Lower leg skin (tissue), 4 donors: Measurements from ENCODE around the gene STARD10. TPM values are rescaled to one million over a fixed set of nuclear protein-coding genes. Genes with fewer than 3 reads are reported as not detected.

ENCODE experiments used
- DNase-seq, 2 donors: peaks; one replicate each; pipeline ENCODE4 v3.0.0-alpha.2; 2019; ENCODE audit warnings: low spot score in 2 of 2
- H3K4me3 ChIP-seq: fragments of 200-600 bp; sonication (generic); 2 replicates; pipeline ENCODE4 v1.5.1; 2017; ENCODE audit warnings: mild to moderate bottlenecking, low read depth; ENCODE audit not compliant: poor library complexity, severe bottlenecking
- POLR2A ChIP-seq, 2 donors: fragments of 450-650 bp; IDR thresholded peaks; one replicate each; pipeline ENCODE4 v1.6.1; 2016 to 2017; ENCODE audit warnings: antibody characterized with exemption in 2 of 2, mild to moderate bottlenecking in 1 of 2, moderate library complexity in 1 of 2
- WGBS, 2 donors: methylation state at CpG; one replicate each; pipeline ENCODE4 v1.1.5; 2018; 5-methylcytosine and 5-hydroxymethylcytosine counted together
- intact Hi-C: fragments of 100-400 bp; cut with DNase I; formaldehyde crosslinking; loops from one replicate; pipeline ENCODE4 v1.15.0; 2023; ENCODE audit warnings: low total_unique reads
- total RNA-seq, 4 donors: library from RNA; depleted of rRNA; stranded (reverse); fragments of >200 nt; gene quantifications; one replicate each; pipeline ENCODE4 v1.1.0, GENCODE V29; 2016
- TF ChIP-seq, protein P1 (sequence below), 3 donors: fragments of 450-650 bp; IDR thresholded peaks; one replicate each; pipeline ENCODE4 v1.5.1; 2016; ENCODE audit warnings: antibody characterized with exemption in 3 of 3, mild to moderate bottlenecking in 3 of 3, moderate library complexity in 2 of 3

Gene STARD10
- total RNA-seq, 4 donors from 2014 or later = 90.3 to 119 (median 110) TPM

DNA sequence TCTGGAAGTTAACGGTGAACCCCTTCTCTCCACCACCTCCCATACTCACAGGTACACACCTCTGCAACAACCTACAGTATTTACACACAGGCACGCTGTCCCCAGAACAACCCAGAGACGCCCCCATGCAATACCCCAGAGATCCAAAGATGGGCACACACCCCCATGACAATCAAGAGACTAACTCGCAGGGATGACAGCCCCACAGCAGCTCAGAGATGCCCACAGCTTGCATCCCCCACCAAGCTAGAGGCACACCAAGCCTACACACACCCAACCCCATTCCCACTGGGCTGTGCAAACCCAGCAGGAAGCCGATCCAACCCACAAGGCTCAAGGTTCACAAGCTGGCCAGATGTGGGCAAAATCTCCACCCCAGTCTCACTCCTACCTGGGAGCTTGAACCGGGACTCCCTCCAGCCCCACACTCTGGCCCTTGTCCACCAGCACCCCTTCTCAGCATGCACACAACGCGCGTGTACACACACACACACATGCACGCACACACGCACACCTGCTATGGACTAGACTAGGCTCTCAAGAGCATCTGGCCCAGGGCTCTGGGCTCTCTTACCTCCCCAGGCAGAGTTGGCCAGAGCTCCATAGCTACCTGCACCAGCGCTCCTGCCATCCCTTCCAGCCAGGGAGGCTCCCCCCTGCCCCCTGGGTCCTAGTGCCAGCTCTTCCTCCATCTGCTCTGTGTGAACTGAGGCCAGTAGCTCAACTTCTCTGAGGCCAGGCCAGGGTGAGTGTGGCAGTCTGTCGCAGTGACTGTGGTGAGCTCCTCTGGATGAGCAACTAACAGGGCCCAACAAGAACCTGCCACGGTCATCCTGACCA is 11.5 kb downstream of the STARD10 start:
- intact Hi-C loops = no loop called here
- H3K4me3 ChIP-seq = no peak overlapping the region
- no peak for DNase-seq
- 27 to 36% methylated on average over 14 of the region's 14 CpGs for WGBS, 2 donors
- TF ChIP-seq POLR2A (IDR thresholded peaks at IDR 0.05) = no peak
- TF ChIP-seq, protein P1, sequence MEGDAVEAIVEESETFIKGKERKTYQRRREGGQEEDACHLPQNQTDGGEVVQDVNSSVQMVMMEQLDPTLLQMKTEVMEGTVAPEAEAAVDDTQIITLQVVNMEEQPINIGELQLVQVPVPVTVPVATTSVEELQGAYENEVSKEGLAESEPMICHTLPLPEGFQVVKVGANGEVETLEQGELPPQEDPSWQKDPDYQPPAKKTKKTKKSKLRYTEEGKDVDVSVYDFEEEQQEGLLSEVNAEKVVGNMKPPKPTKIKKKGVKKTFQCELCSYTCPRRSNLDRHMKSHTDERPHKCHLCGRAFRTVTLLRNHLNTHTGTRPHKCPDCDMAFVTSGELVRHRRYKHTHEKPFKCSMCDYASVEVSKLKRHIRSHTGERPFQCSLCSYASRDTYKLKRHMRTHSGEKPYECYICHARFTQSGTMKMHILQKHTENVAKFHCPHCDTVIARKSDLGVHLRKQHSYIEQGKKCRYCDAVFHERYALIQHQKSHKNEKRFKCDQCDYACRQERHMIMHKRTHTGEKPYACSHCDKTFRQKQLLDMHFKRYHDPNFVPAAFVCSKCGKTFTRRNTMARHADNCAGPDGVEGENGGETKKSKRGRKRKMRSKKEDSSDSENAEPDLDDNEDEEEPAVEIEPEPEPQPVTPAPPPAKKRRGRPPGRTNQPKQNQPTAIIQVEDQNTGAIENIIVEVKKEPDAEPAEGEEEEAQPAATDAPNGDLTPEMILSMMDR (IDR thresholded peaks at IDR 0.05) = no peak

- 0 to 3% methylated on average over 6 to 7 of the region's 89 CpGs for WGBS, 2 donors
- intact Hi-C loops = no loop called here
- peak overlapping the region; percentile 43 for H3K4me3 ChIP-seq
- no peak for DNase-seq
- TF ChIP-seq, protein P1 (IDR thresholded peaks at IDR 0.05) = no peak
- no peak for TF ChIP-seq POLR2A (IDR thresholded peaks at IDR 0.05)
Measured at GRCh38 chr11:72781313-72782080, 12.3 kb downstream of the STARD10 start.

GRCh38 chr11:72781063-72781312 is 12.9 kb downstream of the STARD10 start:
- DNase-seq = no peak
- WGBS, 2 donors = 21 to 59% methylated on average over 3 to 17 of the region's 17 CpGs

GRCh38 chr11:72780296-72781062 is 13.4 kb downstream of the STARD10 start:
- peak overlapping the region; percentile 43 for H3K4me3 ChIP-seq
- intact Hi-C loops = no loop called here
- TF ChIP-seq POLR2A (IDR thresholded peaks at IDR 0.05) = no peak
- TF ChIP-seq, protein P1 (IDR thresholded peaks at IDR 0.05) = no peak
- DNase-seq = no peak
- 73% methylated on average over 8 to 10 of the region's 10 CpGs for WGBS, 2 donors

More at GRCh38 chr11:72781063-72781312, 12.9 kb downstream of the STARD10 start:
- intact Hi-C loops = no loop called here
- TF ChIP-seq, protein P1 (IDR thresholded peaks at IDR 0.05) = no peak
- no peak for TF ChIP-seq POLR2A (IDR thresholded peaks at IDR 0.05)
- H3K4me3 ChIP-seq = peak overlapping the region; percentile 43

DNA sequence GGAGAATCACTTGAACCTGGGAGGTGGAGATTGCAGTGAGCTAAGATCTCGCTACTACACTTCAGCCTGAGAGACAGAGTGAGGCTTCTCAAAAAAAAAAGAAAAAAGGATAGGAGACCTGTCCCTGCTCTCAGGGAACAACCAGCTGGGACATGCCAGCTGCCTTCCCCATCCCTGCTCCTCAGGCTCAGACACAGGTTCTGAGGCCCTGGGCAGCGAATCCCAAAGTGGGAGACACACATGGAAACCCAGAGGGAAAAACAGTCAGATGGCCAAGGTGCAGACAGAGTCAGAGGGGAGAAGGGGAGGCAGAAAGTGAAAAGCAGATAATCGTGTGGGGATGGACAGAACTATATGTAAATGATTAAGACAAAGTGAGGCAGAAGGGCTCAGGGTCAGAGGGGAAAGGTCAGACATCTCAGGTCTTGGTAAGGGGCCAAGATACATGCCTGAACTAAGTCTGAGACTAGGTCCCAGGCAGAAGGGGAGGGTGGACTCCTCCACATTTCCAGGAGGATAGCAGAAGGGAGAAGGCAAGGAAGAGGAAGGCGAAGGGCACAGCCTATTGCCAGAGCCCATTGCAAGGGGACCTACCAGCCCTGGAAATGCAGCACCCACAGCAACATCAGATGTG is 14.2 kb downstream of the STARD10 start:
- TF ChIP-seq, protein P1 (IDR thresholded peaks at IDR 0.05) = no peak
- TF ChIP-seq POLR2A (IDR thresholded peaks at IDR 0.05) = no peak
- intact Hi-C loops = no loop called here
- DNase-seq = no peak
- 79 to 80% methylated on average over 4 of the region's 4 CpGs for WGBS, 2 donors
- no peak overlapping the region for H3K4me3 ChIP-seq
